Upper lobe of left lung (tissue), 6 donors: ENCODE data around the gene KLHL7. TPM values are rescaled to one million over a fixed set of nuclear protein-coding genes. Genes with fewer than 3 reads are reported as not detected.

Experiments
- ATAC-seq, 2 donors: fragments of 200-7000 bp; cut with Tn5 transposase; one replicate each; pipeline ENCODE4 v1.9.1; 2022; ENCODE audit warnings: mild to moderate bottlenecking in 2 of 2, moderate library complexity in 2 of 2; ENCODE audit not compliant: low FRiP score in 2 of 2
- DNase-seq, 2 donors: peaks; one replicate each; pipeline ENCODE4 v3.0.0-alpha.2; 2019 to 2020
- H3K27ac ChIP-seq, 4 donors: fragments of 200-600 bp; sonication (generic); one replicate each; pipeline ENCODE4 v1.5.1; 2016 to 2019
- H3K27me3 ChIP-seq, 4 donors: fragments of 200-600 bp; sonication (generic); one replicate each; pipeline ENCODE4 v1.5.1; 2017 to 2019
- H3K36me3 ChIP-seq, 4 donors: fragments of 200-600 bp; sonication (generic); one replicate each; pipeline ENCODE4 v1.5.1; 2016 to 2019
- H3K4me1 ChIP-seq, 4 donors: fragments of 200-600 bp; sonication (generic); one replicate each; pipeline ENCODE4 v1.5.1; 2018 to 2019
- H3K4me3 ChIP-seq, 4 donors: fragments of 200-600 bp; sonication (generic); one replicate each; pipeline ENCODE4 v1.5.1; 2017 to 2019; ENCODE audit warnings: mild to moderate bottlenecking in 2 of 4, moderate library complexity in 1 of 4
- H3K9me3 ChIP-seq, 4 donors: fragments of 200-600 bp; sonication (generic); one replicate each; pipeline ENCODE4 v1.5.1; 2018 to 2019
- CTCF ChIP-seq, 6 experiments: fragments of 450-650 bp in 4 of 6; fragments of 200-600 bp in 2 of 6; sonication (generic) in 2 of 6; IDR thresholded peaks; one replicate each; pipeline ENCODE4 v1.5.1; 2016 to 2019; ENCODE audit warnings: antibody characterized with exemption in 6 of 6
- EP300 ChIP-seq, 4 donors: sonication (generic); formaldehyde crosslinking; IDR thresholded peaks; one replicate each; pipeline ENCODE4 v1.5.1; 2017; ENCODE audit warnings: antibody characterized with exemption in 4 of 4, control low read depth in 2 of 4
- POLR2A ChIP-seq, 4 donors: fragments of 450-650 bp; IDR thresholded peaks; one replicate each; pipeline ENCODE4 v1.5.1; 2016 to 2017; ENCODE audit warnings: antibody characterized with exemption in 4 of 4, mild to moderate bottlenecking in 2 of 4
- POLR2AphosphoS5 ChIP-seq, 2 donors: sonication (generic); formaldehyde crosslinking; IDR thresholded peaks; one replicate each; pipeline ENCODE4 v1.5.1; 2017; ENCODE audit warnings: antibody characterized with exemption in 2 of 2
- WGBS, 2 donors: methylation state at CpG; one replicate each; pipeline ENCODE4 v1.1.5; 2017 to 2018; 5-methylcytosine and 5-hydroxymethylcytosine counted together
- total RNA-seq, 6 donors: library from RNA; depleted of rRNA in 4 of 6; stranded (reverse); fragments of >200 nt in 4 of 6; gene quantifications; one replicate each; pipeline versions ENCODE4 v1.1.0 to v1.2.1, GENCODE V29; 2016 to 2021
- donor health status: DM: no; HTN: no; CAD: no; lungs with moderate emphysema.
- donor health status: DM: no; HTN: yes; CAD: no; lungs with severe emphysema.

KLHL7 gene
- total RNA-seq, 6 donors from 2014 or later: 18.6 to 43.8 (median 23.9) TPM

GRCh38 chr7:23098029-23098428 is 7.6 kb upstream of the KLHL7 start:
- DNase-seq: peak in 1 of 2 donors; percentile 46
- ATAC-seq: peak in 1 of 2 donors; percentile 59
- Histone ChIP-seq H3K27me3 (no peaks in the 10 kb centered on the region), H3K27ac (no peak overlapping the region), H3K36me3 (no peaks in the 10 kb centered on the region), H3K9me3 (no peaks in the 10 kb centered on the region), H3K4me3 (no peak overlapping the region), H3K4me1 (no peaks in the 10 kb centered on the region)
- WGBS, 2 donors: 92 to 99% methylated on average over 2 to 9 of the region's 9 CpGs
- TF ChIP-seq POLR2A (IDR thresholded peaks at IDR 0.05) (no peak), EP300 (IDR thresholded peaks at IDR 0.05) (no peak), CTCF (IDR thresholded peaks at IDR 0.05) (no peak), POLR2AphosphoS5 (IDR thresholded peaks at IDR 0.05) (no peak)

GRCh38 chr7:23098460-23098859 is 7.1 kb upstream of the KLHL7 start:
- no peaks in the 10 kb centered on the region for H3K27me3 ChIP-seq
- H3K27ac ChIP-seq: no peak overlapping the region
- ATAC-seq (no peak), DNase-seq (no peak)
- no peaks in the 10 kb centered on the region for H3K9me3 ChIP-seq
- TF ChIP-seq CTCF (IDR thresholded peaks at IDR 0.05): no peak
- no peak for TF ChIP-seq POLR2A (IDR thresholded peaks at IDR 0.05)
- TF ChIP-seq EP300 (IDR thresholded peaks at IDR 0.05): no peak
- no peak for TF ChIP-seq POLR2AphosphoS5 (IDR thresholded peaks at IDR 0.05)
- H3K4me1 ChIP-seq: no peaks in the 10 kb centered on the region
- no peaks in the 10 kb centered on the region for H3K36me3 ChIP-seq
- H3K4me3 ChIP-seq: no peak overlapping the region
- 75 to 80% methylated on average over 2 of the region's 2 CpGs for WGBS, 2 donors

- no peak for ATAC-seq
- Histone ChIP-seq H3K27me3 (no peaks in the 10 kb centered on the region), H3K9me3 (no peaks in the 10 kb centered on the region), H3K27ac (no peak overlapping the region), H3K4me3 (no peak overlapping the region), H3K4me1 (peaks cover 0 to 7% (median 0%) of the 10 kb centered on the region in 4 donors), H3K36me3 (no peaks in the 10 kb centered on the region)
- WGBS, 2 donors: 65 to 73% methylated on average over 2 of the region's 2 CpGs
- TF ChIP-seq POLR2A (IDR thresholded peaks at IDR 0.05) (no peak), CTCF (IDR thresholded peaks at IDR 0.05) (no peak)
- no peak for DNase-seq
These were observed 4.9 kb upstream of the KLHL7 start for GRCh38 chr7:23100697-23101096.

GRCh38 chr7:23105086-23105643 is 420 bp upstream of the KLHL7 start:
- ATAC-seq: no peak
- Histone ChIP-seq H3K27me3 (no peaks in the 10 kb centered on the region), H3K4me1 (peaks cover 12 to 35% (median 19%) of the 10 kb centered on the region in 4 donors), H3K27ac (peak overlapping the region; percentile 90 to 95 (median 93)), H3K4me3 (peak overlapping the region; percentile 56 to 98 (median 92)), H3K36me3 (no peaks in the 10 kb centered on the region), H3K9me3 (no peaks in the 10 kb centered on the region)
- no peak for DNase-seq
- 1 to 3% methylated on average over 19 of the region's 19 CpGs for WGBS, 2 donors
- TF ChIP-seq POLR2A (IDR thresholded peaks at IDR 0.05) (no peak), POLR2AphosphoS5 (IDR thresholded peaks at IDR 0.05) (no peak), EP300 (IDR thresholded peaks at IDR 0.05) (no peak), CTCF (IDR thresholded peaks at IDR 0.05) (no peak)
